ENCODE data around the gene ILKAP. TPM values are rescaled to one million over a fixed set of nuclear protein-coding genes. Genes with fewer than 3 reads are reported as not detected.

Gene ILKAP
- polyA plus RNA-seq, 1 of the 3 experiments (the other 2 are of a cell fraction): 49.2 TPM

DNA sequence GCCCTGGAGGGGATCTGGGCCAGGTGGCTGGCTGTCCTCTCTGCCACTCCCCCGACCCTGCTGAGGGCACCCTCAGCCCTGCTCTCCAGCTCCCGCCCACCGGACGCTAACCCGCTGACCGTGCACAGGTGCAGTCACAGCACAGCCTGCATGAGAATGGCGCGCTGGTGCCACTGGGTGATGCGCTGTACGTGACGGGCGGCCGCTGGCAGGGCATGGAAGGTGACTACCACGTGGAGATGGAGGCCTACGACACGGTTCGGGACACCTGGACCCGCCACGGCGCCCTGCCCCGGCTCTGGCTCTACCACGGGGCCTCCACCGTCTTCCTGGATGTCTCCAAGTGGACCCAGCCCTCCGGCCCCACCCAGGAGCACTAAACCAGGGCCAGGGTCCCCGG lies 52.8 kb downstream of the ILKAP start:
- ChIA-PET CTCF (interaction anchor here (1.1 to 1.7 kb wide), 3 partner anchors 8 to 12 kb away, joined by 3 to 5 read pairs (median 3); no protein-coding TSS in a partner anchor), POLR2A (no interaction called here)
- H3K27ac ChIP-seq (ENCODE audit: low read depth in 2 of 2, low read length in 1 of 2): no peak overlapping the region
- H3K4me1 ChIP-seq (ENCODE audit: control insufficient read depth in 1 of 2, insufficient read depth in 2 of 2, low read depth in 1 of 2, low read length in 1 of 2): peaks cover 0 to 6% of the 10 kb centered on the region in 2 experiments; a peak in 1 of 4 replicates
- H3K9me2 ChIP-seq: no peaks in the 10 kb centered on the region
- H3K4me2 ChIP-seq: no peak overlapping the region
- no peaks in the 10 kb centered on the region for H4K20me1 ChIP-seq (ENCODE audit: insufficient read depth)
- H3F3A ChIP-seq (replicated peaks; ENCODE audit: insufficient read depth): no peaks in the 10 kb centered on the region
- no peaks in the 10 kb centered on the region for H3K9me3 ChIP-seq
- H2AFZ ChIP-seq (ENCODE audit: low read depth): no peak overlapping the region
- no peaks in the 10 kb centered on the region for H3K27me3 ChIP-seq (ENCODE audit: insufficient read depth)
- no peak for DNase-seq
- TF ChIP-seq, protein P1, sequence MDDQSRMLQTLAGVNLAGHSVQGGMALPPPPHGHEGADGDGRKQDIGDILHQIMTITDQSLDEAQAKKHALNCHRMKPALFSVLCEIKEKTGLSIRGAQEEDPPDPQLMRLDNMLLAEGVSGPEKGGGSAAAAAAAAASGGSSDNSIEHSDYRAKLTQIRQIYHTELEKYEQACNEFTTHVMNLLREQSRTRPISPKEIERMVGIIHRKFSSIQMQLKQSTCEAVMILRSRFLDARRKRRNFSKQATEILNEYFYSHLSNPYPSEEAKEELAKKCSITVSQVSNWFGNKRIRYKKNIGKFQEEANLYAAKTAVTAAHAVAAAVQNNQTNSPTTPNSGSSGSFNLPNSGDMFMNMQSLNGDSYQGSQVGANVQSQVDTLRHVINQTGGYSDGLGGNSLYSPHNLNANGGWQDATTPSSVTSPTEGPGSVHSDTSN (IDR thresholded peaks at IDR 0.05): no peak
- TF ChIP-seq GABPA (IDR thresholded peaks at IDR 0.05; ENCODE audit: low read depth) (no peak), EP300 (IDR thresholded peaks at IDR 0.05; ENCODE audit: borderline replicate concordance in 1 of 2, low read depth in 1 of 2, low read length in 1 of 2) (no peak), RAD21 (IDR thresholded peaks at IDR 0.05; ENCODE audit: low read length) (no peak), TCF12 (IDR thresholded peaks at IDR 0.05) (no peak), FOXM1 (IDR thresholded peaks at IDR 0.05; ENCODE audit: low read depth) (no peak), CHD2 (IDR thresholded peaks at IDR 0.05; ENCODE audit: low read length, partially characterized antibody) (no peak)
- TF ChIP-seq, protein P2, sequence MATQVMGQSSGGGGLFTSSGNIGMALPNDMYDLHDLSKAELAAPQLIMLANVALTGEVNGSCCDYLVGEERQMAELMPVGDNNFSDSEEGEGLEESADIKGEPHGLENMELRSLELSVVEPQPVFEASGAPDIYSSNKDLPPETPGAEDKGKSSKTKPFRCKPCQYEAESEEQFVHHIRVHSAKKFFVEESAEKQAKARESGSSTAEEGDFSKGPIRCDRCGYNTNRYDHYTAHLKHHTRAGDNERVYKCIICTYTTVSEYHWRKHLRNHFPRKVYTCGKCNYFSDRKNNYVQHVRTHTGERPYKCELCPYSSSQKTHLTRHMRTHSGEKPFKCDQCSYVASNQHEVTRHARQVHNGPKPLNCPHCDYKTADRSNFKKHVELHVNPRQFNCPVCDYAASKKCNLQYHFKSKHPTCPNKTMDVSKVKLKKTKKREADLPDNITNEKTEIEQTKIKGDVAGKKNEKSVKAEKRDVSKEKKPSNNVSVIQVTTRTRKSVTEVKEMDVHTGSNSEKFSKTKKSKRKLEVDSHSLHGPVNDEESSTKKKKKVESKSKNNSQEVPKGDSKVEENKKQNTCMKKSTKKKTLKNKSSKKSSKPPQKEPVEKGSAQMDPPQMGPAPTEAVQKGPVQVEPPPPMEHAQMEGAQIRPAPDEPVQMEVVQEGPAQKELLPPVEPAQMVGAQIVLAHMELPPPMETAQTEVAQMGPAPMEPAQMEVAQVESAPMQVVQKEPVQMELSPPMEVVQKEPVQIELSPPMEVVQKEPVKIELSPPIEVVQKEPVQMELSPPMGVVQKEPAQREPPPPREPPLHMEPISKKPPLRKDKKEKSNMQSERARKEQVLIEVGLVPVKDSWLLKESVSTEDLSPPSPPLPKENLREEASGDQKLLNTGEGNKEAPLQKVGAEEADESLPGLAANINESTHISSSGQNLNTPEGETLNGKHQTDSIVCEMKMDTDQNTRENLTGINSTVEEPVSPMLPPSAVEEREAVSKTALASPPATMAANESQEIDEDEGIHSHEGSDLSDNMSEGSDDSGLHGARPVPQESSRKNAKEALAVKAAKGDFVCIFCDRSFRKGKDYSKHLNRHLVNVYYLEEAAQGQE (IDR thresholded peaks at IDR 0.05; ENCODE audit: low read depth, low read length): no peak
- TF ChIP-seq, protein P3, sequence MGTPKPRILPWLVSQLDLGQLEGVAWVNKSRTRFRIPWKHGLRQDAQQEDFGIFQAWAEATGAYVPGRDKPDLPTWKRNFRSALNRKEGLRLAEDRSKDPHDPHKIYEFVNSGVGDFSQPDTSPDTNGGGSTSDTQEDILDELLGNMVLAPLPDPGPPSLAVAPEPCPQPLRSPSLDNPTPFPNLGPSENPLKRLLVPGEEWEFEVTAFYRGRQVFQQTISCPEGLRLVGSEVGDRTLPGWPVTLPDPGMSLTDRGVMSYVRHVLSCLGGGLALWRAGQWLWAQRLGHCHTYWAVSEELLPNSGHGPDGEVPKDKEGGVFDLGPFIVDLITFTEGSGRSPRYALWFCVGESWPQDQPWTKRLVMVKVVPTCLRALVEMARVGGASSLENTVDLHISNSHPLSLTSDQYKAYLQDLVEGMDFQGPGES (IDR thresholded peaks at IDR 0.05; ENCODE audit: low read depth, low read length): no peak
- TF ChIP-seq, protein P4, sequence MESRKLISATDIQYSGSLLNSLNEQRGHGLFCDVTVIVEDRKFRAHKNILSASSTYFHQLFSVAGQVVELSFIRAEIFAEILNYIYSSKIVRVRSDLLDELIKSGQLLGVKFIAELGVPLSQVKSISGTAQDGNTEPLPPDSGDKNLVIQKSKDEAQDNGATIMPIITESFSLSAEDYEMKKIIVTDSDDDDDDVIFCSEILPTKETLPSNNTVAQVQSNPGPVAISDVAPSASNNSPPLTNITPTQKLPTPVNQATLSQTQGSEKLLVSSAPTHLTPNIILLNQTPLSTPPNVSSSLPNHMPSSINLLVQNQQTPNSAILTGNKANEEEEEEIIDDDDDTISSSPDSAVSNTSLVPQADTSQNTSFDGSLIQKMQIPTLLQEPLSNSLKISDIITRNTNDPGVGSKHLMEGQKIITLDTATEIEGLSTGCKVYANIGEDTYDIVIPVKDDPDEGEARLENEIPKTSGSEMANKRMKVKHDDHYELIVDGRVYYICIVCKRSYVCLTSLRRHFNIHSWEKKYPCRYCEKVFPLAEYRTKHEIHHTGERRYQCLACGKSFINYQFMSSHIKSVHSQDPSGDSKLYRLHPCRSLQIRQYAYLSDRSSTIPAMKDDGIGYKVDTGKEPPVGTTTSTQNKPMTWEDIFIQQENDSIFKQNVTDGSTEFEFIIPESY (IDR thresholded peaks at IDR 0.05; ENCODE audit: borderline replicate concordance, low read depth): no peak
- H3K36me3 ChIP-seq (replicated peaks in 1 of 2; ENCODE audit: control insufficient read depth in 1 of 2, insufficient read depth in 2 of 2, low read length in 1 of 2): no peaks in the 10 kb centered on the region
- 92% methylated on average over 11 of the region's 25 CpGs for WGBS (ENCODE audit: low lambda C conversion rate)
- H3K79me2 ChIP-seq (ENCODE audit: insufficient read depth): no peaks in the 10 kb centered on the region
- H3K4me3 ChIP-seq (ENCODE audit: low read depth in 2 of 2, low read length in 1 of 2): no peak overlapping the region
- H3K9ac ChIP-seq: no peak overlapping the region

Data from SK-N-SH (cell line).